ENCODE results near the gene SLC8A2. TPM values are rescaled to one million over a fixed set of nuclear protein-coding genes. Genes with fewer than 3 reads are reported as not detected.
"Not testable (repeated sequence)": the region's sequence is repeated elsewhere in the genome, so short reads cannot be mapped to it uniquely, and the experiment has no call there.

Gene SLC8A2
- total and polyA plus RNA-seq, 2 experiments from 2014 or later: 0.99 to 3.7 TPM

GRCh38 chr19:47402504-47402903 lies 69.2 kb downstream of the SLC8A2 start:
- Histone ChIP-seq H3K27me3 (no peaks in the 10 kb centered on the region), H3K27ac (no peak overlapping the region), H3K36me3 (no peaks in the 10 kb centered on the region), H3K4me3 (no peak overlapping the region), H3K4me1 (ENCODE audit: low read depth) (no peaks in the 10 kb centered on the region), H3K9me3 (ENCODE audit: low read depth) (no peaks in the 10 kb centered on the region)
- no peak for TF ChIP-seq CTCF (IDR thresholded peaks at IDR 0.05; ENCODE audit: low read depth, low read length)
- DNase-seq (ENCODE audit: low read depth in 1 of 2, low spot score in 1 of 2): no peak

GRCh38 chr19:47398707-47399597 lies 72.7 kb downstream of the SLC8A2 start:
- TF ChIP-seq CTCF (IDR thresholded peaks at IDR 0.05; ENCODE audit: low read depth, low read length): no peak

GRCh38 chr19:47391510-47392223 lies 80.0 kb downstream of the SLC8A2 start:
- no peaks in the 10 kb centered on the region for H3K9me3 ChIP-seq (ENCODE audit: low read depth)

More at GRCh38 chr19:47398707-47399597, 72.7 kb downstream of the SLC8A2 start:
- no peak overlapping the region for H3K27ac ChIP-seq
- H3K9me3 ChIP-seq (ENCODE audit: low read depth): no peaks in the 10 kb centered on the region
- H3K4me1 ChIP-seq (ENCODE audit: low read depth): no peaks in the 10 kb centered on the region
- no peak overlapping the region for H3K4me3 ChIP-seq
- no peaks in the 10 kb centered on the region for H3K36me3 ChIP-seq
- DNase-seq (ENCODE audit: low read depth in 1 of 2, low spot score in 1 of 2): no peak
- no peaks in the 10 kb centered on the region for H3K27me3 ChIP-seq

GRCh38 chr19:47390533-47391488 lies 80.9 kb downstream of the SLC8A2 start:
- H3K27me3 ChIP-seq: no peaks in the 10 kb centered on the region
- no peak for DNase-seq (ENCODE audit: low read depth in 1 of 2, low spot score in 1 of 2)
- H3K27ac ChIP-seq: no peak overlapping the region
- no peaks in the 10 kb centered on the region for H3K9me3 ChIP-seq (ENCODE audit: low read depth)
- no peak for TF ChIP-seq CTCF (IDR thresholded peaks at IDR 0.05; ENCODE audit: low read depth, low read length)
- H3K4me1 ChIP-seq (ENCODE audit: low read depth): no peaks in the 10 kb centered on the region
- H3K36me3 ChIP-seq: no peaks in the 10 kb centered on the region
- H3K4me3 ChIP-seq: no peak overlapping the region

More at GRCh38 chr19:47391510-47392223, 80.0 kb downstream of the SLC8A2 start:
- no peaks in the 10 kb centered on the region for H3K36me3 ChIP-seq
- DNase-seq (ENCODE audit: low read depth in 1 of 2, low spot score in 1 of 2): peak; percentile 77 to 79
- H3K27me3 ChIP-seq: no peaks in the 10 kb centered on the region
- TF ChIP-seq CTCF (IDR thresholded peaks at IDR 0.05; ENCODE audit: low read depth, low read length): peak; percentile 93
- H3K4me1 ChIP-seq (ENCODE audit: low read depth): no peaks in the 10 kb centered on the region
- no peak overlapping the region for H3K4me3 ChIP-seq
- H3K27ac ChIP-seq: no peak overlapping the region

- H3K9me3 ChIP-seq (ENCODE audit: low read depth): no peaks in the 10 kb centered on the region
- no peak overlapping the region for H3K4me3 ChIP-seq
- H3K36me3 ChIP-seq: no peaks in the 10 kb centered on the region
- peak in 1 of 2 donors; percentile 18 for DNase-seq (ENCODE audit: low read depth in 1 of 2, low spot score in 1 of 2)
- H3K27ac ChIP-seq: no peak overlapping the region
- no peaks in the 10 kb centered on the region for H3K27me3 ChIP-seq
- no peak for TF ChIP-seq CTCF (IDR thresholded peaks at IDR 0.05; ENCODE audit: low read depth, low read length)
- no peaks in the 10 kb centered on the region for H3K4me1 ChIP-seq (ENCODE audit: low read depth)
Observed at GRCh38 chr19:47389150-47389556, 82.5 kb downstream of the SLC8A2 start.

- not testable (repeated sequence) for H3K4me1 ChIP-seq (ENCODE audit: low read depth); H3K36me3 ChIP-seq; DNase-seq (ENCODE audit: low read depth in 1 of 2, low spot score in 1 of 2); H3K27me3 ChIP-seq; H3K9me3 ChIP-seq (ENCODE audit: low read depth); H3K27ac ChIP-seq; H3K4me3 ChIP-seq
Observed at GRCh38 chr19:47388721-47389120, 83.0 kb downstream of the SLC8A2 start.

GRCh38 chr19:47387623-47388022 lies 84.1 kb downstream of the SLC8A2 start:
- H3K9me3 ChIP-seq (ENCODE audit: low read depth); H3K4me3 ChIP-seq; H3K27ac ChIP-seq; H3K36me3 ChIP-seq; DNase-seq (ENCODE audit: low read depth in 1 of 2, low spot score in 1 of 2); H3K4me1 ChIP-seq (ENCODE audit: low read depth); H3K27me3 ChIP-seq: not testable (repeated sequence)

All from cardiac muscle cell (in vitro differentiated cells and primary cell).